LNCAP (cell line): ENCODE measurements around the gene UQCC5.

Experiments used
- TF ChIP-seq, protein P1 (sequence below): fragments of 450-650 bp; IDR thresholded peaks from 2 replicates; pipeline ENCODE4 v1.5.1; 2017; ENCODE audit warnings: mild to moderate bottlenecking

Gene UQCC5

DNA sequence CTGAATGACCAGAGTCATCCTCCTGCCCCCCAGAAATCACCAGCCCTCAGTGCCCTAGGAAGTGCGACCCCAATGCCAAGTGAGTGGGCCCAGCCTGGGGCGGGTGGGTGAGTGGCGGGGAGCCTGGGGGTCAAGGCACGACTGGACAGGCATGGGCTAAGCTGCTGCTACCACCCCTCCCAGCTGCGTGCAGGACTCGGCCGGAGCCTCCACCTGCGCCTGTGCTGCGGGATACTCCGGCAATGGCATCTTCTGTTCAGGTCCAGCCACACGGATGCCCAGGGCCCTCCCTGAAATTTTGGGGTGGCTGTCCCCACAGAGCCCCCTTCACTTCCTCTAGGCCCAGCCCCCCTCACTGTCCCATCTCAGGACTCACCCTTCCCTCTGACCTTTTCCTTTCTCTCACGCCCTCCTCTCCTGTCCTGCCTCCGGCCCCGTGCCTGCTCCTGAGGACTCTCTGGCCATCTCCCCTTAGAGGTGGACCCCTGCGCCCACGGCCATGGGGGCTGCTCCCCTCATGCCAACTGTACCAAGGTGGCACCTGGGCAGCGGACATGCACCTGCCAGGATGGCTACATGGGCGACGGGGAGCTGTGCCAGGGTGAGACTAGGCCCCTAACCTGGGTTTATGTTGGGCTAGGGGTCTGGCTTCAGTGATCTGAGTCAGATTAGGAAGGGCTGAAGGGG is 19.8 kb upstream of the UQCC5 start:
- TF ChIP-seq, protein P1, sequence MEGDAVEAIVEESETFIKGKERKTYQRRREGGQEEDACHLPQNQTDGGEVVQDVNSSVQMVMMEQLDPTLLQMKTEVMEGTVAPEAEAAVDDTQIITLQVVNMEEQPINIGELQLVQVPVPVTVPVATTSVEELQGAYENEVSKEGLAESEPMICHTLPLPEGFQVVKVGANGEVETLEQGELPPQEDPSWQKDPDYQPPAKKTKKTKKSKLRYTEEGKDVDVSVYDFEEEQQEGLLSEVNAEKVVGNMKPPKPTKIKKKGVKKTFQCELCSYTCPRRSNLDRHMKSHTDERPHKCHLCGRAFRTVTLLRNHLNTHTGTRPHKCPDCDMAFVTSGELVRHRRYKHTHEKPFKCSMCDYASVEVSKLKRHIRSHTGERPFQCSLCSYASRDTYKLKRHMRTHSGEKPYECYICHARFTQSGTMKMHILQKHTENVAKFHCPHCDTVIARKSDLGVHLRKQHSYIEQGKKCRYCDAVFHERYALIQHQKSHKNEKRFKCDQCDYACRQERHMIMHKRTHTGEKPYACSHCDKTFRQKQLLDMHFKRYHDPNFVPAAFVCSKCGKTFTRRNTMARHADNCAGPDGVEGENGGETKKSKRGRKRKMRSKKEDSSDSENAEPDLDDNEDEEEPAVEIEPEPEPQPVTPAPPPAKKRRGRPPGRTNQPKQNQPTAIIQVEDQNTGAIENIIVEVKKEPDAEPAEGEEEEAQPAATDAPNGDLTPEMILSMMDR = no peak

DNA sequence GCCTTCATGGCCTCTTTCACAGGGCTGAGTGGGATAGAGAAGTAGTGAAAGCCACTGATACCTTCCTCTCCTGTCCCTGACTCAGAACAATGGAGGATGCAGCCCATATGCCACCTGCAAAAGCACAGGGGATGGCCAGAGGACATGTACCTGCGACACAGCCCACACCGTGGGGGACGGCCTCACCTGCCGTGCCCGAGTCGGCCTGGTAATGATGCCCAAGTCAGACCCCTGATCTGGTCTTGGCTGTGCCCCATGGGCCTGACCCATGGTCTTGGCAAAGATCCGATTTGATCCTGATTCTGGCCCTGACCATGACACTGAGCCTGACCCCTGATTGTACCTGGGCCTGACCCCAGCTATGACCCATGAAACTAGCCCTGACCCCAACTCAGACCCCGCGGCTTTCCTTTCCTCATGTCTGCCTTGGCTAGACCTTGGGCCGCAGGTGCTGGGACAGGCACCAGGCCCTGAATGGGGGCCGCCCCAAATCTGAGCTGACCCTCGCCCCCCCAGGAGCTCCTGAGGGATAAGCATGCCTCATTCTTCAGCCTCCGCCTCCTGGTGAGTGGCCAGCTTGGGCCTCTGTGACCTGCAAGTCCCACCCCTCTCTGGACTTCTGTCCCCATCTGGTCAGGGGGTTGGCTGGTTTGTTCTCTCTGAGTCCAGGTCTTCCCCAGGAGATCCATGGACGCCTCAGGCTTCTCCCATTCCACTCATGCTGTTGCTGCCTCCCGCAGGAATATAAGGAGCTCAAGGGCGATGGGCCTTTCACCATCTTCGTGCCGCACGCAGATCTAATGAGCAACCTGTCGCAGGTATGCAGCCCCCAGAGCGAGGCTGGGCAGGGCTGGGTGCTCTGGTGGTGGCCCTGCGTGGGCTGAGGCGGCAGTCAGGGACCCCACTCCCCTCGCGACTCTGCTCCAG is 18.3 kb upstream of the UQCC5 start:
- TF ChIP-seq, protein P1 = no peak

DNA sequence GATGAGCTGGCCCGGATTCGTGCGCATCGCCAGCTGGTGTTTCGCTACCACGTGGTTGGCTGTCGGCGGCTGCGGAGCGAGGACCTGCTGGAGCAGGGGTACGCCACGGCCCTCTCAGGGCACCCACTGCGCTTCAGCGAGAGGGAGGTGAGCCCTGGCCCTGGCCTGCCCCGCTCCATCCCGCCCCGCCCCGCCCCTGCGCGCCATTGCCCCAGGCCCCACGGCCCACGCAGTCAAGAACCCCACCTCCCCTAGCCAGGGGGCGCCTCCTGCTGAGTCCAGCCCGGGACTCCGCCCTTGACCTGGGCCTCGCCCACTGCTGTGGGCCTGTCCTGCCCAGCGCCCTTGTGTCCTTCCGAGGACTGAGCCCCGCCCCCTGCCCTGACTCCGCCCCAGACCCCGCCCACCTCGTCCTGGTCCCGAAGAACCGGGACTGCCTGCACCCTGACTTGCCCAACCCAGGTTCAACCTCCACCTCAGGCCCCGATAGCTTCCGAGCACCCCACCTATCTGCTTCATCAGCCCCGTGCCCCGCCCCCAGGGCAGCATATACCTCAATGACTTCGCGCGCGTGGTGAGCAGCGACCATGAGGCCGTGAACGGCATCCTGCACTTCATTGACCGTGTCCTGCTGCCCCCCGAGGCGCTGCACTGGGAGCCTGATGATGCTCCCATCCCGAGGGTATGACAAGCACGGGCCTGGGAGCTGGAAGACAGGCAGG is 17.5 kb upstream of the UQCC5 start:
- TF ChIP-seq, protein P1 = no peak

DNA sequence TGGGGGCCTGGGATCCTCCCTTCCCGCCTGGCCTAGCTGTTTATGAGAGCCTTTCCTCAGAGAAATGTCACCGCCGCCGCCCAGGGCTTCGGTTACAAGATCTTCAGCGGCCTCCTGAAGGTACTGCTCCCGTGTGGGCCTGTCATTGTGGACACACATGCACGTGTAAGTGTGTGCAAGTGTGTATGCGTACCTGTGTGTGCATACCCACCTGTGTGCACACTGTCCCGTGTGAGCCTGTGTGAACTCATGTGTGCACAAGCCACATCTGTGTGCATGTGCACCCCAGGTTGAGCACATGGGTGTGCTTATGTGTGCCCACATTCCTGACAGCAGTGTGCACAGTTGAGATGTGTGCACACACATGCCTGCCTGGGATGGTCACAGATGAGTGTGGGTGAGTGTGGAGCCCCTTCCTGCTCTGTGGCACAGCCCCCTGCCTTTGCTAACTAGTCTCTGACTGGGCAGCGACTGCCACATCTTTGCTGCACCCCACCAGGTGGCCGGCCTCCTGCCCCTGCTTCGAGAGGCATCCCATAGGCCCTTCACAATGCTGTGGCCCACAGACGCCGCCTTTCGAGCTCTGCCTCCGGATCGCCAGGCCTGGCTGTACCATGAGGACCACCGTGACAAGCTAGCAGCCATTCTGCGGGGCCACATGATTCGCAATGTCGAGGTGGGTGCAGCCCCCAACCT is 16.8 kb upstream of the UQCC5 start:
- TF ChIP-seq, protein P1 = no peak

DNA sequence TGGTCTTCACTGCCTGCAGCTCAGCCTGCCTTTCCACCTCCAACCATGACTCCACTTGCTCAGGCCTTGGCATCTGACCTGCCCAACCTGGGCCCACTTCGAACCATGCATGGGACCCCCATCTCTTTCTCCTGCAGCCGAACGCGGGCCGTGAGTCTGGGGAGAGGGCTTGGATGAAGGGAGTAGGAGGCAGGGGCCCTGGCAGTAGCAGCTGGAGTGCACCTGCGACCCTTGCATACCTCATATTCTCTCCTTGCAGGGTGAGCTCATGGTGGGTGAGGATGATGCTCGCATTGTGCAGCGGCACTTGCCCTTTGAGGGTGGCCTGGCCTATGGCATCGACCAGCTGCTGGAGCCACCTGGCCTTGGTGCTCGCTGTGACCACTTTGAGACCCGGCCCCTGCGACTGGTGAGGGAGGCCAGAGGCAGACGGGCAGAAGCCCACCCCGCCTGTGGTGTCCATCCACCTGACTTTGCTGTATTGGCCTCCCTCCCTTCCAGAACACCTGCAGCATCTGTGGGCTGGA is 16.2 kb upstream of the UQCC5 start:
- TF ChIP-seq, protein P1 = no peak

DNA sequence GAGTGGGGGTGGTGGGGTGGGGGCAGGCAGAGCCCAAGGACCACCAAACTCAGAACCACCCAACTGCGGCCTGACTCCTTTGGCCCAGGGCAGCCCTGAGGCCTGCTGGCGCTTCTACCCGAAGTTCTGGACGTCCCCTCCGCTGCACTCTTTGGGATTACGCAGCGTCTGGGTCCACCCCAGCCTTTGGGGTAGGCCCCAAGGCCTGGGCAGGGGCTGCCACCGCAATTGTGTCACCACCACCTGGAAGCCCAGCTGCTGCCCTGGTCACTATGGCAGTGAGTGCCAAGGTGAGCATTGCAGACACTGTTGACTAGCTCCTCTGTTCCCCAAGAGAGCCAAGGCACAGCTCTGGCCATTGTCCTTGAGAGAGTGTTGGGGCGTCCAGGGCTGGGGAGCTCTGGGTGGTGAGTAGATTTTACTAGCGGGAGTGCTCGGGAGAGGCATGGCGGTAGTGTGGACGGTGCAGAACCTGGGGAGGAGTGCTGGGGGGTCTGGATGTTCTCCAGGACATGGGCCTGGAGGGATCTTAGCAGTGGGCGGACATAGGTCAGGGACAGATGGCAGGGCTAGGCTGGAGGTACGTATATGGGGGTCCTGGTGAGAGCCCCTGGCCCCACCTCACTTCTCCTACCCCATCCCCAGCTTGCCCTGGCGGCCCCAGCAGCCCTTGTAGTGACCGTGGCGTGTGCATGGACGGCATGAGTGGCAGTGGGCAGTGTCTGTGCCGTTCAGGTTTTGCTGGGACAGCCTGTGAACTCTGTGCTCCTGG is 15.5 kb upstream of the UQCC5 start:
- TF ChIP-seq, protein P1 = no peak
